A204.1 (cell line): ENCODE results near the gene RILP.

Source experiments
- FAIRE-seq: peaks from 2 replicates; lab custom pipeline; 2012; peaks lifted over from hg19 to GRCh38; lab: Jason Lieb, UNC

RILP gene

DNA sequence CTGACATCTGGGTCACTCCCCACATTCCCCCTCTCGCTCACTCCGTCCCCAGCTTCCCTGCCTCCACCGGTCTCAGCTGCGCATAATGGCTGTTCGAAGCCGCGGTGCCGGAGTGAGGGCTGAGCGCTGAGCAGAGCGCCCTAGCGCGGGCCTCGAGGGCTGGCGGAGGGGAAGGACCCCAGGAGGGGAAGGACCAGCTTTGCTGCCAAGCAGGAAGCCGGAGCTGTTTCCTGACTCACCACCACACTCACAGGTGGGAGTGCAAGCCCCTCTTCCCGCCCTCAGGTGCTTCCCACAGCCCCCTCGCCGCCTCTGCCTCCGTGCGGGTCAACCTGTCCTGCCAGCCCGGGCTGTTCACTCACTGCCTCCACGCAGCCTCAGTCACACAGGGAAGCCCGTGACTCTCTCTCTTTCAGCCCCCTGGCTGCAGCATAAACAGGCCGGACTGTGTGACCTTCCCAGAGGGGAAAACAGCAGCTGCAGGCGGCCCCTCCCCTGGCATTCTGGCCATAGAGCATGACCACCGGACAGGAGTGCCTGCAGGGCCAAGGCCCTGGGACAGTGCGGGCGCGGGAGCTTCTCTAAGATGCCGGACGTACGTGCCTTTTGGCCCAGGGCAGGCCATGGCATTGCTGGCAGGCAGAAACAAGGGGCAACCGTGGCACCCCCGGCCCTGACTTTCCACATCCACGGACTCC, 44.7 kb downstream of the RILP start:
- no peak for FAIRE-seq

- FAIRE-seq = no peak
Observed at GRCh38 chr17:1601571-1601970, 48.1 kb downstream of the RILP start.

- FAIRE-seq = no peak
Observed at GRCh38 chr17:1598399-1599095, 51.1 kb downstream of the RILP start.

- FAIRE-seq = no peak
Observed at GRCh38 chr17:1597861-1598342, 51.8 kb downstream of the RILP start.
